DMS53 (cell line): ENCODE results near the gene HS3ST5.
"Not testable (repeated sequence)": the region's sequence is repeated elsewhere in the genome, so short reads cannot be mapped to it uniquely, and the experiment has no call there.

Experiments used
- DNase-seq: peaks from one replicate; lab custom pipeline; 2025; lab: John Stamatoyannopoulos, UW

Gene HS3ST5

DNA sequence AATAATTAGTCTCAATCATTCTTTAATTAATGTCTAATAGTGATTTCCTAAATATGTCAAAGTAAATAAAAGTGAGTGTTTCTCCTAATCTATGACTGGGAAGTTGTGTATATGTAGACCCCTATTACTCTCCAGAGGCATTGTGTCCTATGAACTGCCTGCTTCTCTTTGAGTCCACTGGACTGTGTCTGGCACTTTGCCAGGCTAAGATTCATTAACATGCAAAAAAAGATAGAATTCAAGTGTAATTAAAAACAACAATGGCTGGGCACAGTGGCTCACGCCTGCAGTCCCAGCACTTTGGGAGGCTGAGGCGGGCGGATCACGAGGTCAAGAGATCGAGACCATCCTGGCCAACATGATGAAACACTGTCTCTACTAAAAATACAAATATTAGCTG, 298.3 kb downstream of the HS3ST5 start:
- not testable (repeated sequence) for DNase-seq

DNA sequence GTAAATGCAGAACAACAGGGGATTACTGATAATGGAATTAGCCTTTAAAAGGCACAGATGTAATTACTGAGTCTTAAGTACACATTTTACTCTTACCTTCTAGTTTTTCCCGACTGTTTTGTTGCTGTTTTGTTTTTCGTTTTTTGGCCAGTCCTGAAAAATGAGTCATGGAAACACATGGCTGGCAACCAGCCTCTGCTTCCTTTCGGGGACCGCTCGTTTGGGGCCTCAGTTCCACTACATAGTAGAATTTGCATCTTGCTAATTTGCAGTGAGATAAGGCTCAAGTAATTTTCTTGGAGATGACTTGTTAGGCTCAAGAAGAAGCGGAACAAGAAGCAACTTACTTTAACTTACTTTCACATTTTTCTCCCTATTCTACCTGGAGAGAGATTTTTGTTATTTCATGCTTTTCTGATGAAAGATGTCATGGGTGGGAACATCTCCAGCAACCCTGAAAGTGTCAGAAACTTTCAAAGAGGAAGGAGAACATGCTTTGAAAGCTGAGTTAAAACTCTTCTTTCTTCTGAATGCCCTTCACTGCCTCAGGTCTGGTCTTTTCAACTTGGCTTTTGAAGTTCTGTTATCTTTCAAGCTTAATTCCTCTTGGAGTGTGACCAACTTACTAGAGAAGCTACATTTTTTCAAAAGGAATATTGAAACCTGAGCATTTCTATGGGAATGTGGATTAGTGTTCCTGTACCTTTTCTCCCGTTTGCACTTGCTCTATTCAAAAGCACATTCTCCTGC, 300.4 kb downstream of the HS3ST5 start:
- DNase-seq = no peak

DNA sequence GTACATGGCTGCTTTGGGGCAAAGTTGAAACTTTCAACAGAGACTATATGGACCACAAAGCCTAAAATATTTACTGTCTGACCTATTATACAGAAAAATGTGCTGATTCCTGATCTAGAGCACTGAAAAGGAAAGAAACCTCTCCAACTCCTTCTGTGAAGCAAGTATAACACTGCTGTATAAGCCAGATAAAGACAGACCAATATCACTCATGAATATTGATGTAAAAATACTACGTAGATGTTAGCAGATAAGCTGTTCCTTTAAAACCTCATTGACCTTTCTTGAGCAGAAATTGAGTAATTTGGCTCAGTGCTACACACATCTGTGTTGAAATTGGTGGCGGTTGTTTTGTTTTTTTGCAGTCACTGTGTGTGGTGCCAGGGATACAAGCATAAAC, 302.0 kb downstream of the HS3ST5 start:
- no peak for DNase-seq

DNA sequence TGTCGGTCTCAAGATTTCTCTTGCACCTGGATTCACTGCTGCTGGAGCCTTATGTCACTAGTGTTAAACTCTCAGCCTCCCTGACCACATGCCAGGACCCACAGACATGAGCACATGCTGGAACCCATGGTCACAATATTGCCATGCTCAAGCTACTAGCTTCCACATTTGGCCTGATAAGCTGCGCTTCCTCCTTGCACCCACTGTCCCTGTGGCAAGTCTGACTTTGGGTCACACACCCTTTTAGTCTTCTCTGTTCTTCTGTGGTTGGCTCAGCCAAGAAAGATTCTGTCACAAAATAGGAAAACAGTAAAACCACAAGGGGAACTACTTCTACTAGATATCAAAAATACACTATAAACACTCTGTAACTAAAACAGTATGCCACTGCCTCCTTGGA, 303.0 kb downstream of the HS3ST5 start:
- DNase-seq = no peak

DNA sequence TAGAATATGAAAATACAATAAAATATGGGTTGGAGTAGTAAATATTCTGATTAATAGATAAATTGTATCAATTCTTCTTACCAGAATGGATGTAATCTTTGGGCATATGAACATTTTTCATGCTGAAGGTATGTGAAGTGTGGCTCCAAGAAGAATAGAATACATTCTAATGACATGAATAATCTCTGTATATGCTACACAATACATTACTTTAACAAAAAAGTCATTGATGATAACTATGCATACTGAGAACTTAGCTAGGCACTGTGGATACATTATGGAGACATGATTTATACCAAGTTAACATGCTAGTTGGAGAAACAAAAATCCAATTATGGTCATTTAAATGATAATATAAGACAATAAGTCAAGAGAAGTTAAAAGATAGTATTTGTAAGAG, 309.2 kb downstream of the HS3ST5 start:
- DNase-seq = no peak

DNA sequence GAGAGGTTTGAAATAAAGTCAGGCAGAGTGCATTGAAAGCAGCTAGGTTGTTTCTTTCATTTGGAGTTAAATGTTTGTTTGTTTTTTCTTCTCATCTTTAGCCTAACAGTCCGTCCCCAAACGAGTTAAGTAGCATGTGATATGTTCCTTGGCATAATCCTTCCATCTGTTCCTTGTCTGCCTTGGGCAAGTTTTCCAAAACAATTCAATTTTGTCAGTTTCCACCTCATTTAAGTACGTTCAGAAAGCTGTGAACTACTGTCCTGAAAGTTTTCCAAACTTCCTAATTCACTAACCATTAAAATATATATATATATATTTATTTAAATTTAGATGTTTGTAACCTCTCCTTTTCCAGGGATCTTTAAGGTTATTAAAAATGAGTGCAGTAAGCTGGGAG, 310.1 kb downstream of the HS3ST5 start:
- no peak for DNase-seq

DNA sequence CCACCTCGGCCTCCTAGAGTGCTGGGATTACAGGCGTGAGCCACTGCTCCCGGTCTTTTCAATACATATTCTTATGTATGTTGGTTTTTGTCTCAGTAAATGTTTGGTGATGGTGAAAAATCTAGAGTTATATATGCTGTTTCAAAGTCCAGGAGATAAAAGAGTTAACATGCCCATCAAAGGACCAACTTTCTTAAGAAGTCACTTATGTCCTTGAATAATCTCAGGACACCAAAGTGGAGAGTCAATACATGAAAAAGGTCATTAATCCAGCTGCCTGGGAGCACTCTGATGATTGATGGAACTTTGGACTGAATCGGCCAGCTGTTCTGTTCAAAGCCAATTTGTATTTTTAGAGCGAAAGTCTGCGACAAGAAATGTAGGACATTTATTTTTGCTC, 312.1 kb downstream of the HS3ST5 start:
- DNase-seq = no peak

DNA sequence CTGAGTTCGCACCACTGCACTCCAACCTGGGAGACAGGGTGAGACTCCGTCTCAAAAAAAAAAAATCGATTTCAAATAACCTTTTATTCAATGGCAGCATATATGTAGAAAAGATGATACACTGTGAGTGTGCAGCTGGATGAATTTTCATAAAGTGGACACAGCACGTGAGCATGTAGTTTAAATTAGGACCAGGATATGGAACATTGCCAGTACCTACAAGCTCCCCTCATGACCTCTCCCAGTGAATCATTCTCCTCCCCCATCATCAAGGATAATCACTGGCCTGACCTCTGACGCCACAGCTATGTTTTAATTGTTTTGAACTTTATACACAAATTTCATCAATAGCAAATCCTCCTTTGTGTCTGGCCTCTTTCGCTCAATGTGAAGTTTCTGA, 318.1 kb downstream of the HS3ST5 start:
- DNase-seq = no peak

DNA sequence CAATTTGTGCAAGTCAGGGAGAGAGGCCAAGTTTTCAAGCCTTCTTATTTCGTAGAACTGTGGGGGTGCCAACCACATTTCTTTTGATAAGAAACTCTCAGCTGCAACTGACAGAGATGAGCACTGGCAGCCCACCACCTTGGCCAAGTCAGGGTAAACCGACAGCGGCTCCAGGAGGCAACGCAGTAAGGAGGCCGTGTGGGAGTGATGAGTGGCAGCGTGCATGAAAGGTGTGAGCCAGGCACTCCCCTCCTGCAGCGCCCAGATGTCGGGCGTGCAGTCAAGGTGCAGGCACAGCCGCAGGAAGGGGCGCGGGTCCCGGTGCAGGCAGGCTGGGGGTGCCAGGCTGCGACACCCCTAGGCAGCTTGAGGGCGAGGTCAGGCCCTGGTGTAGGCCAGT, 322.6 kb downstream of the HS3ST5 start:
- no peak for DNase-seq

DNA sequence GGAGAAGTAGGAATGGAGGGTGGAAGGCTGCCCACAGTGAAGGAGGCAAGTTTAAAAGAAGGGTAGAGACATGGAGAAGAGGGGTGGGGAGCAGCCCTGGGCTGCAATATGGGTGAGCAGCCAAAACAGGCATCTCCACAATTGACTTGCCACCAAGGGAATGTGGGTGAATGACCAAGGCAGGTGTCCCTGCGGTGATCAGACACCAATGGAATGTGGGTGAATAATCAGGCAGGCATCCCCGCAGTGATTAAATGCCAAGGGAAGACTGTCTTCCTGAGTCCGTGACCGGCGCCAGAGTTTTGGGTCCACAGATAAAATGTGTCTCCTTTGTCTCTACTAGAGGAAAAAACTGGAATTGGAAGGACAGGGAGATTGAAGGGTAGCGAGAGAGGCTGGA, 325.7 kb downstream of the HS3ST5 start:
- DNase-seq = not testable (repeated sequence)

DNA sequence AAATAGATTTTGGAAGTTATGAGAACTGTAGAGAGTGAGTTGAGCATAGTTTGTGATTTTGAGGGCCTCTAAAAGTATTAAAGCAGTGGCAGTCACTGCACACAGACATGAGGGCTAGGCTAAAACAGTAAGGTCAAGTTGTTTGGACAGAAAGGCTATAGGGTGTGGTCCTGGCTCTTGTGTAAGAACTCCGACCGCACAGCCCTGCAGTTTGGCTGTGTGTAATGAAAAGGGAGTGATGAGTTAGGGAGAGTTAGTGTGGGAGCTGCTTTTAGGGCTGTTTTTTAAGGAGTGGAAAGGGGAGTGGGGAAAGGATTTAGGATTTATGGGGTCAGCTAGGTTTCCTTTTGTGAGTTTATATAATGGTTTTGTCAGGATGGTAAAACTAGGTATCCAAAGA, 328.7 kb downstream of the HS3ST5 start:
- not testable (repeated sequence) for DNase-seq

DNA sequence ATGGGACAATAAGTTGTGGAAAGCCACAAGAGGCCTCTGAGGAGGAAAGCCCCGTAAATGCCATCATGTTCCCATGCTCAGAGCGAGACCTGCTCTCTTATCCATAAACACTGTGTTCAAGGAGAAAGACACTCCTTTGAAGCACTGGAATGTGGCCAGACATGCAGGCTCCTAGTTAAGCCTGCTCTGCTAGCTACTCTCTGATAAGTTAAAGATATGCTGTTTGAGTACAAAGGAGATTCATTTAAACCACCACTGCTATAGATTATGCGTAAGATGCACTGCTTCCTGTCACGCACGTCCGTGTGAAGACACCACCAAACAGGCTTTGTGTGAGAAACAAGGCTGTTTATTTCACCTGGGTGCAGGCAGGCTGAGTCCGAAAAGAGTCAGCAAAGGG, 331.3 kb downstream of the HS3ST5 start:
- not testable (repeated sequence) for DNase-seq

DNA sequence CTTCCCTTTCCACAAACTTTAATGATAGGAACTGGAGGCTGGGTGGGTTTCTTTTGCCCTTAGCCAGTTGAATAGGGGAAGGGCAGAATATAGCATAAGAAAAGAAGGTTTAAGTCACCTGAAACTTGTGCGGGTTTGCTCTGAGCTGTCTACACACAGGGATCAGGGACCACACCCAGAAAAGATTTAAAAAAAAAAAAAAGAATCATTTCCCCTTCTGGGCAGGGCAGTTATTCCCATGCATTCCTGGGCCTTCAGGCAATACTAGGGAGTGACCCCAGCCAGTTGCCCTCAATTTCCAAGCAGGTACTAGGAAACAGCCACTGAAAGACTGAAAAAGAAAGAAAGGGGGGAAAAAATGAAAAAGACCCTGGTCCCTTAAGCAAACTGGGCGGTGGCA, 332.3 kb downstream of the HS3ST5 start:
- no peak for DNase-seq

DNA sequence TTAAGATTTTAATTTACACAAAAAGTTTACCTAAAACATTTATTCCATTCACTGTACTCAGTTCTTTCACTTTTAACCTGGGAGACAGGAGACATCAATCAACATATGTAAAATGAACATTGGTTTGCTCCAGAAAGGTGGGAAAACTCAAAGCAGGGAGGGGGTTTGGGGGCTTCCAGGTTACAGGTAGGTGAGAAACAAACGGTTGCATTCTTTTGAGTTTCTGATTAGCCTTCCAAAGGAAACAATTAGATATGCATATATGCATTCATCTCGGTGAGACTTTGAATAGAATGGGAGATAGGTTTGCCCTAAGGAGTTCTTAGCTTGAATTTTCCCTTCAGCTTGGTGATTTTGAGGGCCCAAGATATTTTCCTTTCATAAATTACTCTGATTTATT, 333.6 kb downstream of the HS3ST5 start:
- no peak for DNase-seq

DNA sequence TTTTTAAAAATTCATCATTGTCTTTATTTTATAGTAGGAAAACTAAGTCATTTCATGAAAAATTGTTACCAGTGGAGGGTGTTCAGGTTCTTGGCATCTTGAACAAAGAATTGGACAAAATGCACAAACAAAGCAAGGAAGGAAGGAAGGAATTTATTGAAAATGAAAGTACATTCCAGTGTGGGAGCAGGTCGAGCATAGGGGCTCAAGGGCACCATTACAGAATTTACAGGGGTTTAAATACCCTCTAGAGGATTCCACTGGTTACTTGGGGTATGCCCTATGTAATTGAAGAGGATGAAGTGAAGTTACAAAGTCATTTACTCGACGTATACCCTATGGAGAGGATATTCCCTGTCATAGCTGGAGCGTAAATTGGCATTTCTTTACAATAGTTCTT, 334.5 kb downstream of the HS3ST5 start:
- no peak for DNase-seq

DNA sequence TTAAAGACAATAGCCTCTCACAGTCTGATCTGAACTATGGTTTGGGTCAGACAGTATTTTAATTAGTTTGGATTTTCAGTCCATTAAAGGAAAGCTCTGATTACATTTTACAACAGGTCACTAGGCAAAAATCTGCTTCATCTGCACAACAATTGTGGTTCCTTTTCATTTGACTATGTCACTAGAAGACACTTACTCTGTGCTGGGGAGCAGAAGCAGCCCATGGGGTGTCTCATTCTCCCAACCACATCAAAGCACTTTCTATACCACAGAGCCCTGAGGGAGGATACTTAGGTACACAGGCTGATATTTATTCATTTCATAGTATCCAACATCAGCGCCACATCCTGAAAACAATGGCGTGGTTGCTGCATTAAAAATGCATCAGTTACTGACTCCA, 335.3 kb downstream of the HS3ST5 start:
- DNase-seq = no peak
